ENCODE measurements around the gene SFTPD.
"Not testable (repeated sequence)": the region's sequence is repeated elsewhere in the genome, so short reads cannot be mapped to it uniquely, and the experiment has no call there.

GRCh38 chr10:79901571-79901970 lies 47.3 kb downstream of the SFTPD start:
- not testable (repeated sequence) for TF ChIP-seq CTCF (IDR thresholded peaks at IDR 0.05; ENCODE audit: low read depth, low read length, poor library complexity, severe bottlenecking); EZH2phosphoT487 (IDR thresholded peaks at IDR 0.05; ENCODE audit: borderline replicate concordance, low read length)
